IMR-90 (cell line): ENCODE results near the gene DGKG. TPM values are rescaled to one million over a fixed set of nuclear protein-coding genes. Genes with fewer than 3 reads are reported as not detected.
A peak's percentile ranks its signal among the peaks of the same experiment; 100 is the strongest.

ENCODE experiments used
- ATAC-seq: fragments of 200-7000 bp; cut with Tn5 transposase; 2 replicates; pipeline ENCODE4 v1.9.1; 2020; ENCODE audit warnings: low read depth, mild to moderate bottlenecking, moderate library complexity
- BruUV-seq: library from RNA; stranded (reverse); fragments of 400-500 nt; replicated peaks from 2 replicates; lab custom pipeline; 2021; lab: Mats Ljungman, UMichigan
- CTCF ChIA-PET: fragments of 300-600 bp; formaldehyde crosslinking; extraction: SDS; loops from one replicate; lab custom pipeline; 2021; ENCODE audit warnings: antibody characterized with exemption; lab: Yijun Ruan, JAX
- POLR2A ChIA-PET: fragments of 300-600 bp; sonication (Branson Sonifier 250); formaldehyde crosslinking; loops from one replicate; lab custom pipeline; 2022; ENCODE audit warnings: antibody characterized with exemption; ENCODE audit not compliant: unreplicated experiment; lab: Charles Lee
- DNase-seq: peaks from one replicate; pipeline ENCODE4 v3.0.0; 2013
- H2AFZ ChIP-seq: replicated peaks from 2 replicates; pipeline ENCODE3; 2013; ENCODE audit warnings: low read length, mild to moderate bottlenecking; ENCODE audit not compliant: poor library complexity
- H2AK5ac ChIP-seq: 2 replicates; pipeline ENCODE4 v1.6.1; 2013; ENCODE audit warnings: low read depth, low read length, inconsistent platforms
- H2AK9ac ChIP-seq: replicated peaks from 2 replicates; pipeline ENCODE3; 2013; ENCODE audit warnings: mild to moderate bottlenecking, low read depth, low read length, moderate library complexity; ENCODE audit not compliant: poor library complexity
- H2BK120ac ChIP-seq: 2 replicates; pipeline ENCODE4 v1.6.1; 2013; ENCODE audit warnings: low read depth, low read length, inconsistent platforms
- H2BK15ac ChIP-seq: 3 replicates; pipeline ENCODE4 v1.6.1; 2013; ENCODE audit warnings: low read depth, low read length, inconsistent platforms
- H2BK20ac ChIP-seq: 2 replicates; pipeline ENCODE4 v1.6.1; 2013; ENCODE audit warnings: low read depth, mild to moderate bottlenecking, inconsistent platforms, low read length, moderate library complexity
- H2BK5ac ChIP-seq: 2 replicates; pipeline ENCODE4 v1.6.1; 2013; ENCODE audit warnings: mild to moderate bottlenecking, low read depth, low read length, inconsistent platforms; ENCODE audit not compliant: poor library complexity, severe bottlenecking
- H3K14ac ChIP-seq: replicated peaks from 2 replicates; pipeline ENCODE4 v1.6.1; 2013; ENCODE audit warnings: low read depth, low read length, inconsistent platforms
- H3K18ac ChIP-seq: 2 replicates; pipeline ENCODE4 v1.6.1; 2013; ENCODE audit warnings: low read depth, low read length, control low read depth
- H3K23ac ChIP-seq: 2 replicates; pipeline ENCODE4 v1.6.1; 2013; ENCODE audit warnings: low read depth, low read length, inconsistent platforms
- H3K27ac ChIP-seq: 2 replicates; pipeline ENCODE4 v1.5.1; 2013; ENCODE audit warnings: mild to moderate bottlenecking, control low read depth, low read length; ENCODE audit not compliant: insufficient read depth
- H3K27me3 ChIP-seq: 2 replicates; pipeline ENCODE4 v1.6.1; 2013; ENCODE audit warnings: low read length; ENCODE audit not compliant: control insufficient read depth, insufficient read depth
- H3K36me3 ChIP-seq: 2 replicates; pipeline ENCODE4 v1.6.1; 2013; ENCODE audit warnings: low read length, mixed read lengths; ENCODE audit not compliant: control insufficient read depth, insufficient read depth
- H3K4ac ChIP-seq: 2 replicates; pipeline ENCODE4 v1.6.1; 2013; ENCODE audit warnings: low read depth, low read length, inconsistent platforms
- H3K4me1 ChIP-seq: 2 replicates; pipeline ENCODE4 v1.6.1; 2013; ENCODE audit warnings: low read length, mixed read lengths; ENCODE audit not compliant: control insufficient read depth, insufficient read depth
- H3K4me2 ChIP-seq: 2 replicates; pipeline ENCODE4 v1.6.1; 2013; ENCODE audit warnings: low read depth, mild to moderate bottlenecking, control low read depth, low read length, moderate library complexity
- H3K4me3 ChIP-seq: 2 replicates; pipeline ENCODE4 v1.5.1; 2013; ENCODE audit warnings: low read depth, mild to moderate bottlenecking, control low read depth, low read length, moderate library complexity; ENCODE audit not compliant: insufficient read depth
- H3K56ac ChIP-seq: 2 replicates; pipeline ENCODE4 v1.6.1; 2013; ENCODE audit warnings: low read length, inconsistent platforms; ENCODE audit not compliant: insufficient read depth; ENCODE audit errors: extremely low read depth
- H3K79me1 ChIP-seq, 2 experiments: 2 replicates each; pipeline ENCODE4 v1.6.1; 2013; ENCODE audit warnings: low read length in 2 of 2, inconsistent platforms in 1 of 2, low read depth in 1 of 2
- H3K9ac ChIP-seq: 2 replicates; pipeline ENCODE4 v1.6.1; 2013; ENCODE audit warnings: low read depth, low read length, control low read depth
- H3K9me1 ChIP-seq: 2 replicates; pipeline ENCODE4 v1.6.1; 2013; ENCODE audit warnings: low read length, inconsistent platforms; ENCODE audit not compliant: insufficient read depth
- H3K9me3 ChIP-seq: 2 replicates; pipeline ENCODE4 v1.6.1; 2013; ENCODE audit warnings: low read length; ENCODE audit not compliant: control insufficient read depth, insufficient read depth
- H4K20me1 ChIP-seq: 2 replicates; pipeline ENCODE4 v1.6.1; 2013; ENCODE audit warnings: low read length, inconsistent platforms; ENCODE audit not compliant: insufficient read depth
- H4K5ac ChIP-seq: 2 replicates; pipeline ENCODE4 v1.6.1; 2013; ENCODE audit warnings: mild to moderate bottlenecking, low read depth, low read length, control low read depth
- H4K8ac ChIP-seq, 2 experiments: 2 replicates each; pipeline ENCODE4 v1.6.1; 2013; ENCODE audit warnings: low read depth in 2 of 2, low read length in 2 of 2, control low read depth in 1 of 2, inconsistent platforms in 1 of 2
- H4K91ac ChIP-seq: 2 replicates; pipeline ENCODE4 v1.6.1; 2013; ENCODE audit warnings: low read depth, low read length, inconsistent platforms; ENCODE audit not compliant: insufficient read depth
- BHLHE40 ChIP-seq: fragments of 150-350 bp; IDR thresholded peaks from 2 replicates; pipeline ENCODE4 v1.6.1; 2016; ENCODE audit warnings: mild to moderate bottlenecking, low read depth, low read length
- CEBPB ChIP-seq: IDR thresholded peaks from 2 replicates; pipeline ENCODE4 v1.6.1; 2012; ENCODE audit warnings: low read depth, low read length, improper control_type of control experiment
- ELK1 ChIP-seq: fragments of 150-350 bp; IDR thresholded peaks from 2 replicates; pipeline ENCODE4 v1.6.1; 2016; ENCODE audit warnings: low read depth, mild to moderate bottlenecking, low read length, moderate library complexity, borderline replicate concordance
- FOS ChIP-seq: fragments of 150-350 bp; IDR thresholded peaks from 2 replicates; pipeline ENCODE4 v1.6.1; 2016; ENCODE audit warnings: low read depth, low read length
- MAZ ChIP-seq: IDR thresholded peaks from 2 replicates; pipeline ENCODE4 v1.6.1; 2012; ENCODE audit warnings: low read depth, mild to moderate bottlenecking, low read length, improper control_type of control experiment, moderate library complexity, borderline replicate concordance
- MXI1 ChIP-seq: IDR thresholded peaks from 2 replicates; pipeline ENCODE4 v1.6.1; 2012; ENCODE audit warnings: low read depth, mild to moderate bottlenecking, low read length, moderate library complexity, borderline replicate concordance
- NFE2L2 ChIP-seq: fragments of 150-350 bp; IDR thresholded peaks from 2 replicates; pipeline ENCODE4 v1.6.1; 2016; ENCODE audit warnings: low read depth, mild to moderate bottlenecking, low read length
- RCOR1 ChIP-seq: IDR thresholded peaks from 2 replicates; pipeline ENCODE4 v1.6.1; 2012; ENCODE audit warnings: mild to moderate bottlenecking, low read length, improper control_type of control experiment; ENCODE audit not compliant: insufficient replicate concordance
- SMC3 ChIP-seq: fragments of 150-350 bp; IDR thresholded peaks from 2 replicates; pipeline ENCODE4 v1.6.1; 2016; ENCODE audit warnings: low read depth, mild to moderate bottlenecking, antibody characterized with exemption, low read length, moderate library complexity
- USF2 ChIP-seq: fragments of 150-350 bp; IDR thresholded peaks from 2 replicates; pipeline ENCODE4 v1.6.1; 2017; ENCODE audit warnings: mild to moderate bottlenecking, antibody characterized with exemption, low read length, low read depth
- WGBS, 2 experiments: methylation state at CpG; one replicate each; pipeline versions ENCODE4 v1.1.5 to v1.1.7; 2013; ENCODE audit warnings: missing lambda C conversion rate in 2 of 2; ENCODE audit not compliant: insufficient read length in 1 of 2; ENCODE audit errors: extremely low coverage in 2 of 2; 5-methylcytosine and 5-hydroxymethylcytosine counted together
- dilution Hi-C: fragments of 300-500 bp; cut with HindIII; formaldehyde crosslinking; loops from one replicate; pipeline ENCODE4 v1.14.3; 2018; ENCODE audit warnings: low sequenced_read_pairs; ENCODE audit not compliant: unreplicated experiment
- in situ Hi-C: fragments of 300-500 bp; cut with MboI; formaldehyde crosslinking; loops from 3 replicates; pipeline ENCODE4 v1.14.3; 2019; ENCODE audit warnings: low sequenced_read_pairs, inconsistent platforms, mixed read lengths
- intact Hi-C: fragments of 100-400 bp; cut with micrococcal nuclease; formaldehyde crosslinking; loops from 2 replicates; pipeline ENCODE4 v1.10.0; 2022
- polyA plus RNA-seq, 3 experiments: library from polyadenylated mRNA; depleted of rRNA; stranded (reverse); fragments of >200 nt; gene quantifications; 2 replicates each; pipeline ENCODE4 v1.2.3, GENCODE V29; 2012; ENCODE audit warnings: low replicate concordance in 1 of 3
- total RNA-seq: library from RNA; depleted of rRNA; stranded (reverse); fragments of >200 nt; gene quantifications from 2 replicates; pipeline ENCODE4 v1.2.3, GENCODE V29; 2012

Gene DGKG
- total and polyA plus RNA-seq, 2 of the 4 experiments (the other 2 are of a cell fraction), result 1.2 to 4.1 TPM

- no peak for TF ChIP-seq RCOR1
- no peak for TF ChIP-seq FOS
- TF ChIP-seq SMC3, result no peak
Measured at GRCh38 chr3:186107215-186108105, 254.6 kb downstream of the DGKG start (continued).

GRCh38 chr3:186105543-186105942, 256.5 kb downstream of the DGKG start:
- no peak overlapping the region for H4K91ac ChIP-seq
- H3K9me3 ChIP-seq, result no peaks in the 10 kb centered on the region
- no peak for DNase-seq
- peak overlapping the region in 1 of 2 experiments; percentile 45; a peak in 1 of 4 replicates for H4K8ac ChIP-seq
- H3K23ac ChIP-seq, result peak overlapping the region; percentile 17; the same call in 1 of the 2 replicates
- H2AFZ ChIP-seq, result no peak overlapping the region
- in situ Hi-C loops (no loop called here), intact Hi-C loops (loop anchor here (5.0 to 10.0 kb wide), 5 partner anchors 137 to 679 kb away; partner anchors contain the start of genes CRYGS, EIF4A2 and TBCCD1), dilution Hi-C loops (no loop called here)
- no peak overlapping the region for H3K4me2 ChIP-seq
- no peak overlapping the region for H3K9ac ChIP-seq
- H3K56ac ChIP-seq, result no peak overlapping the region
- H3K27ac ChIP-seq, result no peak overlapping the region
- ChIA-PET CTCF (interaction anchor here (0.6 kb wide), 1 partner anchor 119 kb away, joined by 3 read pairs; no protein-coding TSS in a partner anchor), POLR2A (no interaction called here)
- H3K9me1 ChIP-seq, result peaks cover 7% of the 10 kb centered on the region
- no peak for TF ChIP-seq NFE2L2
- no peak for TF ChIP-seq BHLHE40
- no peak for TF ChIP-seq CEBPB
- no peak for TF ChIP-seq RCOR1
- no peak for TF ChIP-seq MXI1
- no peak for TF ChIP-seq ELK1
- no peak for TF ChIP-seq MAZ
- TF ChIP-seq SMC3, result no peak
- TF ChIP-seq FOS, result no peak
- no peak for TF ChIP-seq USF2
- peaks cover 10% of the 10 kb centered on the region for H3K4me1 ChIP-seq
- H2AK5ac ChIP-seq, result no peak overlapping the region
- H3K4me3 ChIP-seq, result no peak overlapping the region
- no peak overlapping the region for H2BK15ac ChIP-seq
- no peak overlapping the region for H2BK120ac ChIP-seq
- H4K20me1 ChIP-seq, result peaks cover 6% of the 10 kb centered on the region; the same call in 1 of the 2 replicates
- H3K18ac ChIP-seq, result no peak overlapping the region
- no peaks in the 10 kb centered on the region for H3K36me3 ChIP-seq
- H3K27me3 ChIP-seq, result no peaks in the 10 kb centered on the region
- H2BK20ac ChIP-seq, result no peak overlapping the region
- WGBS, 2 experiments, result no CpG with 5 or more reads among the region's 6 CpGs
- ATAC-seq, result no peak
- no peak overlapping the region for H2AK9ac ChIP-seq
- H3K4ac ChIP-seq, result no peak overlapping the region
- H3K14ac ChIP-seq, result no peak overlapping the region
- no TSS peak for BruUV-seq
- H2BK5ac ChIP-seq, result no peak overlapping the region
- H3K79me1 ChIP-seq, result peaks cover 21 to 36% of the 10 kb centered on the region in 2 experiments; a peak in 3 of 4 replicates
- no peak overlapping the region for H4K5ac ChIP-seq
